Measurements from ENCODE around the gene TMEM219. TPM values are rescaled to one million over a fixed set of nuclear protein-coding genes. Genes with fewer than 3 reads are reported as not detected.
"Not testable (repeated sequence)": the region's sequence is repeated elsewhere in the genome, so short reads cannot be mapped to it uniquely, and the experiment has no call there.

The TMEM219 gene
- polyA plus RNA-seq, 1 donor from 2014 or later = 171 TPM

DNA sequence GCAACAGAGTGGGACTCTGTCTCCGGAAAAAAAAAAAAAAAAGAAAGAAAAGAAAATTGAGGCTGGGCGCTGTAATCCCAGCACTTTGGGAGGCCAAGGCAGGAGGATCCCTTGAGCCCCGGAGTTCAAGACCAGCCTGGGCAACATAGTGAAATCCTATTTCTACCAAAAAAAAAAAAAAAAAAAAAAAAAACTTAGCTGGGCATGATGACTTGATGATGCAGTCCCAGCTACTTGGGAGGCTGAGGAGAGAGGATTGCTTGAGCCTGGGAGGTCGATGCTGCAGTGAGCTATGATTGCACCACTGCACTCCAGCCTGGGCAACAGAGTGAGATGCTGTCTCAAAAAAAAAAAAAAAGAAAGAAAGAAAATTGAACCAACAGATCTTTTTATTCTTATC, 56.1 kb downstream of the TMEM219 start:
- not testable (repeated sequence) for H3K4me1 Mint-ChIP-seq, H3K36me3 Mint-ChIP-seq, H3K9me3 Mint-ChIP-seq, H3K4me3 Mint-ChIP-seq, H3K27me3 Mint-ChIP-seq, H3K27ac Mint-ChIP-seq

- Mint-ChIP-seq H3K4me3 (peak overlapping the region in 1 of 4 donors; percentile 5), H3K36me3 (no peaks in the 10 kb centered on the region), H3K4me1 (peaks cover 0 to 4% (median 3%) of the 10 kb centered on the region in 3 donors), H3K27ac (no peak overlapping the region), H3K27me3 (peaks cover 3% of the 10 kb centered on the region), H3K9me3 (no peaks in the 10 kb centered on the region)
Observed at GRCh38 chr16:30018731-30019158, 56.9 kb downstream of the TMEM219 start.

Other genes starting within 250 kb of the TMEM219 start
- 50.6 TPM for gene C16orf54, start 216.1 kb upstream of the TMEM219 start, polyA plus RNA-seq
- not detected for gene ZG16, start 183.8 kb upstream of the TMEM219 start, polyA plus RNA-seq
- 34.7 TPM for gene KIF22, start 171.3 kb upstream of the TMEM219 start, polyA plus RNA-seq
- 22.9 TPM for gene MAZ, start 155.6 kb upstream of the TMEM219 start, polyA plus RNA-seq
- not detected for gene PRRT2, start 149.9 kb upstream of the TMEM219 start, polyA plus RNA-seq
- gene PAGR1, start 145.9 kb upstream of the TMEM219 start, polyA plus RNA-seq = 59.6 TPM
- 90.3 TPM for gene MVP, start 141.6 kb upstream of the TMEM219 start, polyA plus RNA-seq
- gene CDIPT, start 98.9 kb upstream of the TMEM219 start, polyA plus RNA-seq = 73.8 TPM
- not detected for gene SEZ6L2, start 62.5 kb upstream of the TMEM219 start, polyA plus RNA-seq
- gene ASPHD1, start 61.6 kb upstream of the TMEM219 start, polyA plus RNA-seq = not detected
- 19.2 TPM for gene KCTD13, start 35.9 kb upstream of the TMEM219 start, polyA plus RNA-seq
- 7.6 TPM for gene TAOK2, start 11.8 kb downstream of the TMEM219 start, polyA plus RNA-seq
- gene HIRIP3, start 33.5 kb downstream of the TMEM219 start, polyA plus RNA-seq = 21.0 TPM
- 6.0 TPM for gene INO80E, start 34.2 kb downstream of the TMEM219 start, polyA plus RNA-seq
- not detected for gene DOC2A, start 48.9 kb downstream of the TMEM219 start, polyA plus RNA-seq
- not detected for gene C16orf92, start 61.1 kb downstream of the TMEM219 start, polyA plus RNA-seq
- gene TLCD3B, start 69.2 kb downstream of the TMEM219 start, polyA plus RNA-seq = not detected
- gene ALDOA, start 103.7 kb downstream of the TMEM219 start, polyA plus RNA-seq = 884 TPM
- gene PPP4C, start 113.9 kb downstream of the TMEM219 start, polyA plus RNA-seq = 187 TPM
- gene TBX6, start 129.8 kb downstream of the TMEM219 start, polyA plus RNA-seq = not detected
- gene YPEL3, start 134.1 kb downstream of the TMEM219 start, polyA plus RNA-seq = 362 TPM
- not detected for gene GDPD3, start 151.5 kb downstream of the TMEM219 start, polyA plus RNA-seq
- 8.6 TPM for gene MAPK3, start 161.1 kb downstream of the TMEM219 start, polyA plus RNA-seq
- gene CORO1A, start 221.5 kb downstream of the TMEM219 start, polyA plus RNA-seq = 1,353 TPM
- 264 TPM for gene BOLA2B, start 231.6 kb downstream of the TMEM219 start, polyA plus RNA-seq
- 83.5 TPM for gene SLX1A, start 231.8 kb downstream of the TMEM219 start, polyA plus RNA-seq
- gene SULT1A3, start 237.2 kb downstream of the TMEM219 start, polyA plus RNA-seq = 1.9 TPM

All from IgD-negative memory B cell (primary cell).